GM13976 (cell line): ENCODE results near the gene SYNJ2.

Source experiments
- DNase-seq: peaks from one replicate; pipeline ENCODE4 v3.0.0; 2012; ENCODE audit warnings: low spot score
- CTCF ChIP-seq: IDR thresholded peaks from 2 replicates; pipeline ENCODE4 v1.5.1; 2012; ENCODE audit warnings: borderline replicate concordance, mild to moderate bottlenecking; ENCODE audit not compliant: insufficient read depth; ENCODE audit errors: extremely low read depth, missing control alignments, control extremely low read depth
- in situ Hi-C: fragments of 300-500 bp; cut with MboI; formaldehyde crosslinking; loops from one replicate; pipeline ENCODE4 v1.12.0; 2022; ENCODE audit warnings: low sequenced_read_pairs, mixed read lengths, inconsistent platforms; ENCODE audit not compliant: unreplicated experiment

SYNJ2 gene

GRCh38 chr6:157982563-157983405 lies 1.1 kb downstream of the SYNJ2 start:
- TF ChIP-seq CTCF: no peak
- in situ Hi-C loops: no loop called here
- DNase-seq: no peak

GRCh38 chr6:157983406-157984119 lies 1.9 kb downstream of the SYNJ2 start:
- no peak for TF ChIP-seq CTCF
- DNase-seq: no peak
- in situ Hi-C loops: no loop called here

GRCh38 chr6:157984128-157984527 lies 2.5 kb downstream of the SYNJ2 start:
- DNase-seq: no peak
- in situ Hi-C loops: no loop called here
- TF ChIP-seq CTCF: no peak

GRCh38 chr6:157984686-157985225 lies 3.1 kb downstream of the SYNJ2 start:
- DNase-seq: no peak
- no peak for TF ChIP-seq CTCF
- in situ Hi-C loops: no loop called here

- DNase-seq: no peak
- TF ChIP-seq CTCF: no peak
- in situ Hi-C loops: no loop called here
These were observed 3.9 kb downstream of the SYNJ2 start for GRCh38 chr6:157985378-157986155.
